HepG2 (cell line): Measurements from ENCODE around the gene STX4. TPM values are rescaled to one million over a fixed set of nuclear protein-coding genes. Genes with fewer than 3 reads are reported as not detected.

Source experiments
- ESRRA ChIP-seq: sonication (generic); formaldehyde crosslinking; IDR thresholded peaks from 2 replicates; pipeline ENCODE4 v1.5.1; 2020; ENCODE audit warnings: mild to moderate bottlenecking, low read depth, missing genetic modification reagents
- FOXO1 ChIP-seq: sonication (generic); formaldehyde crosslinking; IDR thresholded peaks from 2 replicates; pipeline ENCODE4 v1.4.0; 2020; ENCODE audit warnings: missing genetic modification reagents
- GRHL1 ChIP-seq: sonication (generic); formaldehyde crosslinking; conservative IDR thresholded peaks from 2 replicates; pipeline ENCODE4 v1.8.0; 2022; ENCODE audit warnings: missing genetic modification reagents
- KLF12 ChIP-seq: sonication (generic); formaldehyde crosslinking; IDR thresholded peaks from 2 replicates; pipeline ENCODE4 v1.4.0; 2020; ENCODE audit warnings: missing genetic modification reagents, borderline replicate concordance
- MAF1 ChIP-seq: sonication (generic); formaldehyde crosslinking; IDR thresholded peaks from 2 replicates; pipeline ENCODE4 v1.5.0; 2020; ENCODE audit warnings: missing genetic modification reagents, borderline replicate concordance
- SYNCRIP ChIP-seq: fragments of 200-400 bp; formaldehyde crosslinking; IDR thresholded peaks from 2 replicates; pipeline ENCODE4 v1.6.1; 2018; ENCODE audit warnings: mild to moderate bottlenecking, low read depth, low read length; ENCODE audit not compliant: insufficient read depth
- ZBTB44 ChIP-seq: sonication (generic); formaldehyde crosslinking; IDR thresholded peaks from 2 replicates; pipeline ENCODE4 v1.4.0; 2020; ENCODE audit warnings: missing genetic modification reagents
- ZBTB7A ChIP-seq: sonication (generic); formaldehyde crosslinking; IDR thresholded peaks from 2 replicates; pipeline ENCODE4 v1.8.0; 2022; ENCODE audit warnings: mild to moderate bottlenecking, missing genetic modification reagents
- ZNF318 ChIP-seq: sonication (generic); formaldehyde crosslinking; IDR thresholded peaks from 2 replicates; pipeline ENCODE4 v1.4.0; 2020; ENCODE audit warnings: mild to moderate bottlenecking, missing genetic modification reagents
- ZNF513 ChIP-seq: sonication (generic); formaldehyde crosslinking; conservative IDR thresholded peaks from 2 replicates; pipeline ENCODE4 v1.5.0; 2020; ENCODE audit warnings: missing genetic modification reagents
- ZNF605 ChIP-seq: sonication (generic); formaldehyde crosslinking; IDR thresholded peaks from 2 replicates; pipeline ENCODE4 v1.8.0; 2022; ENCODE audit warnings: mild to moderate bottlenecking, missing genetic modification reagents
- ZNF615 ChIP-seq: sonication (generic); formaldehyde crosslinking; IDR thresholded peaks from 2 replicates; pipeline ENCODE4 v1.5.0; 2020; ENCODE audit warnings: mild to moderate bottlenecking, missing genetic modification reagents, borderline replicate concordance
- ZSCAN5A ChIP-seq: sonication (generic); formaldehyde crosslinking; IDR thresholded peaks from 2 replicates; pipeline ENCODE4 v1.8.0; 2022; ENCODE audit warnings: mild to moderate bottlenecking, missing genetic modification reagents, borderline replicate concordance
- polyA plus RNA-seq, 8 experiments: library from polyadenylated mRNA; depleted of rRNA in 3 of 8; stranded (reverse) in 7 of 8; unstranded in 1 of 8; fragments of >200 nt; fragmentation: Illumina TruSeq in 4 of 8; extraction: Trizol in 4 of 8; gene quantifications; 2 replicates each; pipeline versions ENCODE4 v1.2.1 to v1.2.3, GENCODE V29; 2011 to 2016; ENCODE audit warnings: low read depth in 4 of 8, missing spikeins in 1 of 8, mixed read lengths in 1 of 8; ENCODE audit not compliant: insufficient read depth in 1 of 8
- total RNA-seq, 5 experiments: library from RNA; depleted of rRNA; stranded (reverse); fragments of >200 nt; fragmentation: Illumina TruSeq; extraction: Trizol; gene quantifications; 2 replicates each; pipeline ENCODE4 v1.2.3, GENCODE V29; 2016; ENCODE audit warnings: low read depth in 1 of 5

STX4 gene
- total and polyA plus RNA-seq, 2 of the 13 experiments (the other 11 are each of a cell fraction or from before 2014, with no cell fraction given) = 29.2 to 34.6 TPM

GRCh38 chr16:30984669-30985400 is 48.5 kb upstream of the STX4 start, which contains the start of gene HSD3B7 (continued):
- TF ChIP-seq ZNF318 (no peak), ZNF605 (CRISPR knock-in tag) (peak; percentile 68), GRHL1 (CRISPR knock-in tag) (no peak), ZBTB7A (CRISPR knock-in tag) (no peak; the same call in 1 of the 2 replicates), SYNCRIP (no peak), ZSCAN5A (no peak), ZNF615 (CRISPR knock-in tag) (no peak), ESRRA (CRISPR knock-in tag) (no peak), MAF1 (CRISPR knock-in tag) (0 out of 2 replicates have a peak, but pooled peaks have one; percentile 36), ZBTB44 (CRISPR knock-in tag) (peak; percentile 80; the same call in 1 of the 2 replicates), KLF12 (CRISPR knock-in tag) (0 out of 2 replicates have a peak, but pooled peaks have one; percentile 73), ZNF513 (CRISPR knock-in tag) (no peak), FOXO1 (CRISPR knock-in tag) (no peak; the same call in 1 of the 2 replicates)
